ENCODE results near the gene ISCA2. TPM values are rescaled to one million over a fixed set of nuclear protein-coding genes. Genes with fewer than 3 reads are reported as not detected.

ISCA2 gene
- total RNA-seq, 1 donor from 2014 or later, result 16.4 TPM

- ATAC-seq, result no peak
Observed at GRCh38 chr14:74508844-74509428, 15.4 kb downstream of the ISCA2 start.

- no peak for ATAC-seq
Observed at GRCh38 chr14:74509587-74510222, 16.1 kb downstream of the ISCA2 start.

- no peak for ATAC-seq
Observed at GRCh38 chr14:74510223-74510931, 16.8 kb downstream of the ISCA2 start.

- peak; percentile 63 for ATAC-seq
Observed at GRCh38 chr14:74510959-74511409, 17.4 kb downstream of the ISCA2 start.

- ATAC-seq, result no peak
Observed at GRCh38 chr14:74511966-74512830, 18.6 kb downstream of the ISCA2 start.

GRCh38 chr14:74514471-74514941, 20.9 kb downstream of the ISCA2 start:
- no peak for ATAC-seq

GRCh38 chr14:74515891-74516412, 22.4 kb downstream of the ISCA2 start:
- no peak for ATAC-seq

- ATAC-seq, result no peak
Observed at GRCh38 chr14:74516451-74517160, 23.0 kb downstream of the ISCA2 start.

- ATAC-seq, result no peak
Observed at GRCh38 chr14:74517731-74518130, 24.2 kb downstream of the ISCA2 start.

- ATAC-seq, result peak; percentile 57
Observed at GRCh38 chr14:74518221-74518620, 24.7 kb downstream of the ISCA2 start.

GRCh38 chr14:74519316-74520074, 25.9 kb downstream of the ISCA2 start:
- no peak for ATAC-seq

- ATAC-seq, result no peak
Observed at GRCh38 chr14:74521756-74522155, 28.2 kb downstream of the ISCA2 start.

GRCh38 chr14:74522740-74523139, 29.2 kb downstream of the ISCA2 start:
- ATAC-seq, result no peak

GRCh38 chr14:74524076-74524811, 30.7 kb downstream of the ISCA2 start:
- no peak for ATAC-seq

- no peak for ATAC-seq
Observed at GRCh38 chr14:74524812-74525135, 31.2 kb downstream of the ISCA2 start.

GRCh38 chr14:74525361-74525851, 31.8 kb downstream of the ISCA2 start:
- ATAC-seq, result no peak

GRCh38 chr14:74526854-74527585, 33.5 kb downstream of the ISCA2 start:
- no peak for ATAC-seq

GRCh38 chr14:74527736-74528280, 34.2 kb downstream of the ISCA2 start:
- no peak for ATAC-seq

GRCh38 chr14:74528406-74528805, 34.8 kb downstream of the ISCA2 start:
- no peak for ATAC-seq
